Right hindlimb (tissue), 1 donor: ENCODE data around the gene CEP192.
"Not testable (repeated sequence)": the region's sequence is repeated elsewhere in the genome, so short reads cannot be mapped to it uniquely, and the experiment has no call there.

Experiments used
- DNase-seq: peaks from one replicate; pipeline ENCODE4 v3.0.0-alpha.2; 2018

CEP192 gene

GRCh38 chr18:13036622-13037320, 45.6 kb downstream of the CEP192 start:
- DNase-seq = no peak

DNA sequence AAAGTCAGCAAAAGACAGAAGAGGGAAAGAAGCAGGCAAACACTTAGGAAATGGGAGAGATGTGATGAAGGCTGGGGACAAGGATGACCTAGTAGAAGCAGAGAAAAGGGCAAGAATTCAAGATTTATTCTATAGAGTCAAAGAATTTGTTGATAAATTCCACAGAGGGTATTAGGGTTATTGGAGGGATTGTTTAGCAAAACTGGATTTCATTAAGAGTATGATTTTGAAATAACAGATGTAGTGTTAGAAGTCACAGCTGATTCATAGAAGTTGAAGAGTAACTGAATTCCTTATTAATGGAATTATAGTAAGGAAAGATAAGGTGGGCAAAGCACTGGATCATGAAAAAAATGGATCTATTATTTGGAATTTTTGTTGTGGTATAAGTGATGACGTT, 48.6 kb downstream of the CEP192 start:
- DNase-seq = no peak

GRCh38 chr18:13043066-13043465, 51.9 kb downstream of the CEP192 start:
- DNase-seq = no peak

- DNase-seq = no peak
Observed at GRCh38 chr18:13048061-13048595, 57.0 kb downstream of the CEP192 start.

- DNase-seq = no peak
Observed at GRCh38 chr18:13051159-13051558, 60.0 kb downstream of the CEP192 start.

DNA sequence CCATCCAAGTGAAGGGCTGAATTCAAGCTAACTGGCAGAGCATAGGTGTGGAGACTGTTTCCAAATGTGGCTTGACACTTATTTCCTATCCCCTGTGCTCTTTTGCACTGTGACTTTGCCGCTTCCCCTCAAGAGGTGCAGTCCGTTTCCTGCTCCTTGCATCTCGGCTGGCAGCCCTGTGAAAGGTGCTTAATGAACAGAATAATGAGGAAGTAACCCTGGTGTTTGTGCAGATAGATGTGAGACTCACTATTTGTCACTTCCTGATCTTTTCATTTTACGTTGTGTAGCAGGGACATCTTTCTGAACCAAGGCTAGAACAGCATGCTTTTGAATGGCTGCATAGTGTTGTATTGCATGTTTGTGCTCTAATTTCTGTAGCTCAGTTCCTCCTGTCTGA, 60.8 kb downstream of the CEP192 start:
- DNase-seq = no peak

- no peak for DNase-seq
Observed at GRCh38 chr18:13054336-13054735, 63.2 kb downstream of the CEP192 start.

DNA sequence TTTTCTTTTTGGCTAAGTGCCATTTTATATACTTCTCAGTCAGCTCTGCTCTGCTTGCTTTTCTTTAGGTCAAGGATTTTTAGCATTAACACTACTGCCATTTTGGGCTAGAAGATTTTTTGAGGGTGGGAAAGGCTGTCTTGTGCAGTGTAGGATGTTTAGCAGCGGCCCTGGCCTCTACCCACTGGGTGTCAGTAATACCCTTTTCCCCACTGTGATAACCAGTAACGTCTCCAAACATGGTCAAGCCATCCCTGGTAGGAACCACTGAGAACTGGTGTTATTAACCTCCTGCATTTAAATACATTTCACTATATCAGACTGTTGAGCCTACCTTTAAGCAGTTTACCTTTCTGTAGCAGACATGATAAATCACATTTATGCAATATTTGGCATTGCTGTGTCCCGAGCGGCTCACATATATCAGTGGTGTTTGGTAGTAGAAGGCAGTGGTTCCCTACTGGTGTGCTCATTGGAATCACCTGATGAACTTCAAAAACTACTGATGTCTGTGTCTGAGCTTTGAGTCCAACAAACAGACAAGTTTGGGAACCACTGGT, 70.5 kb downstream of the CEP192 start:
- DNase-seq = no peak

DNA sequence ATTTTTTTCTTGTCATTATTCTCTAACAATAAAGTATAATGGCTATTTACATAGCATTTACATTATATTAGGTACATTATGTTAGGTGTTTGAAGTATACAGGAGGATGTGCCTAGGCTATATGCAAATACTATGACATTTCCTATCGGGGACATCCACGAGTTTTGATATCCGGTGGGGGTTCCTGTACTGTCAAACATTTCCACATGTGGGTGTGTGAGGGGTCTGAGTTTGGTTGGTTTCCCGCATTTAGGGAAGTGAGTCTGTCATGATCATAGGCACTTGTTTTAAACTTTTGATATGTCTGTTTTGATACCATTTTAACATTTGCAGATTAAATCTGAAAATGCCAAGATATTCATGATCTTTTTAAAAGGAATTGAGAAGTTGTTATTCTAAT, 76.0 kb downstream of the CEP192 start:
- DNase-seq = no peak

DNA sequence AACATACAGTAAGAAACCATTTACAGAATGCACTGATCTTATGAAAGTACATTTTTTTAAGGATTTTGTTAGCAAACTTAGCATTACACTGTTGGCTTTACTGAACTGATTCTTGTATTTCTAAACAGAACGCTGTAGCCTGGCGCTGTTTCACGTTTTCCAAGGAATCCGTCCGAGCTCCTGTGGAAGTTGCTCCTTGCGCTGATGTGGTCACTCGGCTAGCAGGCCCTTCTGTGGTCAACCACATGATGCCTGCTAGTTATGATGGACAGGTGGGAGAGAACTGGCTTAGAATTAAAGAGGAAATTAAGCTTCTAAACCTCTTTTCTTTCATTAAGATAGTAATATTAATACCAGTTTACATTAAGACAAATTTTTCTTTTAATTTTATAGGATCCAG, 76.8 kb downstream of the CEP192 start:
- DNase-seq = no peak

GRCh38 chr18:13070460-13070859, 79.3 kb downstream of the CEP192 start:
- no peak for DNase-seq

GRCh38 chr18:13076886-13077285, 85.7 kb downstream of the CEP192 start:
- no peak for DNase-seq

GRCh38 chr18:13077473-13077872, 86.3 kb downstream of the CEP192 start:
- DNase-seq = no peak

DNA sequence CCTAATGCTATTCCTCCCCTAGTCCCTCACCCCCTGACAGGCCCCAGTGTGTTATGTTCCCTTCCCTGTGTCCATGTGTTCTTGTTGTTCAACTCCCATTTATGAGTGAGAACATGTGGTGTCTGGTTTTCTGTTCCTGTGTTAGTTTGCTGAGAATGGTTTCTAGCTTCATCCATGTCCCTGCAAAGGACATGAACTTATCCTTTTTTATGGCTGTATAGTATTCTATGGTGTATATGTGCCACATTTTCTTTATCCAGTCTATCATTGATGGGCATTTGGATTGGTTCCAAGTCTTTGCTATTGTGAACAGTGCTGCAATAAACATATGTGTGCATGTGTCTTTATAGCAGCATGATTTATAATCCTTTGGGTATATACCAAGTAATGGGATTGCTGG, 86.9 kb downstream of the CEP192 start:
- not testable (repeated sequence) for DNase-seq

DNA sequence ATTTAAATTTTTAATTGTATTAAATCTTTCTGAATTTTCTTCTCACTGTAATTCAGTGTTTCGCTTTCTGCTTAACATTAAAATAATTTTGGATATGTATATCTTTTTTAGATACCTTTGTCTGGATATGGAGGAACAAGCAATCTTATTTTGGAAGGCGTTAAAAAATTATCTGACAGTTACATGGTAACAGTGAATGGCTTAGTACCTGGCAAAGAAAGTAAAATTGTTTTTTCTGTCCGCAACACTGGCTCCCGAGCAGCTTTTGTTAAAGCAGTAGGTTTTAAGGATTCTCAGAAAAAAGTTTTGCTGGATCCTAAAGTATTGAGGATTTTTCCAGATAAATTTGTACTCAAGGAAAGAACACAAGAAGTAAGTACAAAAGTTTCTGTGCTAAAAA, 95.7 kb downstream of the CEP192 start:
- no peak for DNase-seq

- DNase-seq = no peak
Observed at GRCh38 chr18:13095466-13095865, 104.3 kb downstream of the CEP192 start.

DNA sequence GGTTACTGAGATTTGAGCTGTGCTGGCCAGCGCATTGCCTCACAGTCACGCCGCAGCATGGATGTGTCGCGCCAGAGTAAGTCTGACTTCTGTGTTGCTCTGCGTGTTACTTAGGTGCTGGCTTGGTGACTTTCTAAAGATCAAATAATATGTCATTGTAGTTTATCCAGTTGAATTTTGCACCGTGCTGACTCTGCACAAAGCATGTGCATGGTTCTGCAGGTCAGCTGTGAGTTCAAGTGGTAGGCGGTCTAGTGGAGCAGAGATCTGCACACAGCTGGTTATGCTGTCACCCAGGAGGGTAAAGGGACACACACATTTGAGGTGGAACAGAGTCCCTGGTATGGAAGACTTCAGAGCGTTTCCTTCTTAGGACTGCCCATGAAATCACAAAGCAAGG, 105.1 kb downstream of the CEP192 start:
- no peak for DNase-seq

GRCh38 chr18:13096719-13097118, 105.6 kb downstream of the CEP192 start:
- DNase-seq = no peak

GRCh38 chr18:13098104-13098503, 106.9 kb downstream of the CEP192 start:
- not testable (repeated sequence) for DNase-seq

DNA sequence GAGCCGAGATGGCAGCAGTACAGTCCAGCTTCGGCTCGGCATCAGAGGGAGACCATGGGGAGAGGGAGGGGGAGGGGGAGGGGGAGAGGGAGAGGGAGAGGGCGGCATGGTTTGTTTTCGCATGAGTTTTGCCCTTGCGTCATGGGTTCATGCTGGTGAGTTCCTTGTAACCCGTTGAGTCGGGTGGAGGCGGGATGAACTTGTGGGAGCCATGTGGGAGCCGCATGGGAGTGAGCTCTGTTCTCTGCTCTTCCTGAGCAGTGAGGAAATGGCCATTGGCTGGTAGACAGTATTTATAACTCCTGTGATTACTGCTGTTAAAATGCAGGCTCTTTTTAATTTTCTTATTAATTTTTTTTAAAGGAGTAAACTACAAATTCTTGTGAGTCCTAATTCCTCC, 108.0 kb downstream of the CEP192 start:
- no peak for DNase-seq

GRCh38 chr18:13100942-13101658, 109.9 kb downstream of the CEP192 start:
- no peak for DNase-seq

DNA sequence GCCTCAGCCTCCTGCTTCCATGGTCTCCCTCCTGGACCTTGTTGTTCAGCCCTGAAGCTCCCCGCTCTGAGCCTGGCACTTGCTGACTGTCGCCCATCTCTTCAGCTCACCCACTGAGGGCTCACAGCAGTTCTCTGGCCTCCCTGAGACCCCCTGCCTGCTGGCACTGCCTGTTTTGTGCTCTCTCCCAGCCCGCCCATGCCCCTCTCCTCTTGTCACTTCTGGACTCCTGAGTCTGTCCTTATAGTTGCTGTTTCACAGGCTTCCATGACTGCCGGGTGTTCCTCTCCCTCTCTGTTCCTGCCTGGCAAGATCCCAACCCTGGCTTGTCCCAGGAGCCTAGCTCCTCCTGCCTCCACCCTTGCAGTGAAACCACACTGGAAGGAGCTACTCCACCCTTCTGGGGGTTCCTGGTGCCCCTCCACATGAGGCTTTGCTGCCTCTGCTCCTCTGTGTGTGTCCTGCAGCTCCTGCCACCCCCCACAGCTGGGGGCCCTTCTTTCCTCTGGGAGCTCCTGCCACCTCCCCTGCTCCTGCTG, 110.6 kb downstream of the CEP192 start:
- no peak for DNase-seq

DNA sequence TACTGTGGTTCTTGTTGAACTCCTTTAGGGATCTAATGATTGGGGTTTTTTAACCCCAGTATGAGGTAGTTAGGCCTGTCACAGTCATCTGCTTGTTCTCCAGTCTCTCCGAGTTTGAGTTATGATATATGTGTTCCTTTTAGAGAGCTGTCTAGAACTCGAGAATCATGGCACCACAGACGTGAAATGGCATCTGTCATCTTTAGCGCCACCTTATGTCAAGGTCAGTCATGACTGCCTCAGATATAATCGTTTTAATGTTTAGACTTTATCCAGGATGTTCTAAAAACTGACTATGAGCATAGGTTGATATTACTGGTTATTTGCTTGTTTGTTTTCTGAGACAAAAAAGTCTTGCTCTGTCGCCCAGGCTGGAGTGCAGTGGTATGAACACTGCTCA, 112.2 kb downstream of the CEP192 start:
- DNase-seq = no peak

GRCh38 chr18:13105059-13105458, 113.9 kb downstream of the CEP192 start:
- no peak for DNase-seq
